Neuronal stem cell (in vitro differentiated cells): ENCODE results near the gene TUBB1.

ENCODE experiments used
- DNase-seq: peaks from one replicate; pipeline ENCODE4 v3.0.0-alpha.2; 2013; ENCODE audit warnings: low spot score
- H2AFZ ChIP-seq: one replicate; pipeline ENCODE4 v1.6.1; 2013; ENCODE audit warnings: mild to moderate bottlenecking, low read length, inconsistent platforms
- H2AK5ac ChIP-seq: 2 replicates; pipeline ENCODE4 v1.6.1; 2013; ENCODE audit warnings: low read depth, mild to moderate bottlenecking, inconsistent platforms, low read length, moderate library complexity, mixed read lengths
- H2BK120ac ChIP-seq: 2 replicates; pipeline ENCODE4 v1.6.1; 2013; ENCODE audit warnings: low read depth, mild to moderate bottlenecking, inconsistent platforms, low read length, moderate library complexity, mixed read lengths
- H2BK12ac ChIP-seq: one replicate; pipeline ENCODE4 v1.6.1; 2013; ENCODE audit warnings: low read length, inconsistent platforms
- H2BK15ac ChIP-seq: 2 replicates; pipeline ENCODE4 v1.6.1; 2013; ENCODE audit warnings: mild to moderate bottlenecking, low read length, inconsistent platforms, mixed read lengths
- H2BK5ac ChIP-seq: one replicate; pipeline ENCODE4 v1.6.1; 2013; ENCODE audit warnings: inconsistent platforms, mild to moderate bottlenecking, low read length, moderate library complexity
- H3K14ac ChIP-seq: one replicate; pipeline ENCODE4 v1.6.1; 2013; ENCODE audit warnings: low read length, inconsistent platforms
- H3K18ac ChIP-seq: 2 replicates; pipeline ENCODE4 v1.6.1; 2013; ENCODE audit warnings: low read length, inconsistent platforms
- H3K23ac ChIP-seq: 2 replicates; pipeline ENCODE4 v1.6.1; 2013; ENCODE audit warnings: low read depth, mild to moderate bottlenecking, mixed read lengths, low read length, inconsistent platforms; ENCODE audit not compliant: poor library complexity
- H3K27ac ChIP-seq: replicated peaks from 3 replicates; pipeline ENCODE4 v1.5.1; 2013; ENCODE audit warnings: low read length, inconsistent platforms
- H3K27me3 ChIP-seq, 3 experiments: 2 replicates each; pipeline ENCODE4 v1.6.1; 2013; ENCODE audit warnings: low read length in 3 of 3, mild to moderate bottlenecking in 2 of 3, inconsistent platforms in 1 of 3, low read depth in 1 of 3, mixed read lengths in 1 of 3, moderate library complexity in 1 of 3; ENCODE audit not compliant: control insufficient read depth in 3 of 3, insufficient read depth in 3 of 3
- H3K36me3 ChIP-seq, 2 donors: replicated peaks in 1 of 2; 2 replicates each; pipeline ENCODE4 v1.6.1; 2013; ENCODE audit warnings: low read length in 2 of 2; ENCODE audit not compliant: control insufficient read depth in 2 of 2, insufficient read depth in 2 of 2
- H3K4ac ChIP-seq: 2 replicates; pipeline ENCODE4 v1.6.1; 2013; ENCODE audit warnings: inconsistent platforms, mild to moderate bottlenecking, low read length, moderate library complexity
- H3K4me1 ChIP-seq, 2 donors: 1 replicate in 1 of 2; 2 replicates in 1 of 2; pipeline ENCODE4 v1.6.1; 2013; ENCODE audit warnings: low read length in 2 of 2, low read depth in 1 of 2; ENCODE audit not compliant: control insufficient read depth in 2 of 2, insufficient read depth in 1 of 2
- H3K4me2 ChIP-seq: one replicate; pipeline ENCODE4 v1.6.1; 2013; ENCODE audit warnings: mild to moderate bottlenecking, low read length, inconsistent platforms; ENCODE audit not compliant: insufficient read depth, poor library complexity, severe bottlenecking
- H3K4me3 ChIP-seq, 2 donors: 2 replicates each; pipeline ENCODE4 v1.5.1; 2013; ENCODE audit warnings: low read length in 2 of 2, mild to moderate bottlenecking in 2 of 2, inconsistent platforms in 1 of 2, moderate library complexity in 1 of 2
- H3K79me1 ChIP-seq: one replicate; pipeline ENCODE4 v1.6.1; 2013; ENCODE audit warnings: low read depth, mild to moderate bottlenecking, inconsistent platforms, low read length, moderate library complexity
- H3K9ac ChIP-seq: one replicate; pipeline ENCODE4 v1.6.1; 2013; ENCODE audit warnings: mild to moderate bottlenecking, low read depth, low read length, inconsistent platforms; ENCODE audit not compliant: poor library complexity
- H3K9me3 ChIP-seq, 2 donors: replicated peaks in 1 of 2; 2 replicates each; pipeline versions ENCODE3 to v1.6.1; 2013; ENCODE audit warnings: low read length in 2 of 2, mild to moderate bottlenecking in 2 of 2, inconsistent platforms in 1 of 2, low read depth in 1 of 2, mixed read lengths in 1 of 2, moderate library complexity in 1 of 2; ENCODE audit not compliant: control insufficient read depth in 2 of 2, insufficient read depth in 1 of 2
- H4K8ac ChIP-seq: one replicate; pipeline ENCODE4 v1.6.1; 2013; ENCODE audit warnings: low read depth, mild to moderate bottlenecking, inconsistent platforms, low read length, moderate library complexity
- H4K91ac ChIP-seq: one replicate; pipeline ENCODE4 v1.6.1; 2013; ENCODE audit warnings: low read length, low read depth, mild to moderate bottlenecking, inconsistent platforms; ENCODE audit not compliant: poor library complexity
- WGBS, 2 donors: extraction: QIAGEN DNeasy Blood & Tissue Kit; methylation state at CpG; one replicate each; pipeline ENCODE4 v1.1.7; 2013; ENCODE audit warnings: missing lambda C conversion rate in 2 of 2, mixed read lengths in 1 of 2; ENCODE audit not compliant: insufficient read length in 2 of 2, insufficient replicate concordance in 1 of 2; ENCODE audit errors: extremely low coverage in 2 of 2; 5-methylcytosine and 5-hydroxymethylcytosine counted together

TUBB1 gene

GRCh38 chr20:59024111-59024530 lies 4.9 kb downstream of the TUBB1 start:
- H3K4me1 ChIP-seq: peaks cover 0 to 35% of the 10 kb centered on the region in 2 donors
- H3K9me3 ChIP-seq: no peaks in the 10 kb centered on the region
- H2BK12ac ChIP-seq: no peak overlapping the region
- no peak overlapping the region for H3K18ac ChIP-seq
- H2AFZ ChIP-seq: no peak overlapping the region
- H3K36me3 ChIP-seq: peaks cover 24 to 67% of the 10 kb centered on the region in 2 donors
- H3K4me2 ChIP-seq: no peak overlapping the region
- no peak overlapping the region for H3K9ac ChIP-seq
- no peak overlapping the region for H4K91ac ChIP-seq
- no peak overlapping the region for H3K4ac ChIP-seq
- H2BK15ac ChIP-seq: no peak overlapping the region
- WGBS, 2 donors: no CpG with 5 or more reads among the region's 24 CpGs
- no peak overlapping the region for H3K23ac ChIP-seq
- no peak overlapping the region for H4K8ac ChIP-seq
- no peak overlapping the region for H3K14ac ChIP-seq
- H3K27ac ChIP-seq: no peak overlapping the region
- peak overlapping the region in 1 of 2 donors; percentile 6 for H3K4me3 ChIP-seq
- no peak for DNase-seq
- H3K79me1 ChIP-seq: peaks cover 3% of the 10 kb centered on the region
- H2AK5ac ChIP-seq: no peak overlapping the region
- H2BK120ac ChIP-seq: no peak overlapping the region
- H2BK5ac ChIP-seq: no peak overlapping the region
- no peaks in the 10 kb centered on the region for H3K27me3 ChIP-seq

- H2BK120ac ChIP-seq: no peak overlapping the region
- no peak overlapping the region for H3K4ac ChIP-seq
- H3K9me3 ChIP-seq: no peaks in the 10 kb centered on the region
- H2BK5ac ChIP-seq: no peak overlapping the region
- H4K8ac ChIP-seq: no peak overlapping the region
- peaks cover 0 to 44% of the 10 kb centered on the region in 2 donors for H3K4me1 ChIP-seq
- H3K27ac ChIP-seq: no peak overlapping the region
- H2AFZ ChIP-seq: no peak overlapping the region
- no peak overlapping the region for H3K9ac ChIP-seq
- no peak overlapping the region for H3K4me2 ChIP-seq
- no peak overlapping the region for H3K23ac ChIP-seq
- H2BK12ac ChIP-seq: no peak overlapping the region
- H2AK5ac ChIP-seq: no peak overlapping the region
- peaks cover 26 to 77% of the 10 kb centered on the region in 2 donors for H3K36me3 ChIP-seq
- no peak overlapping the region for H2BK15ac ChIP-seq
- peaks cover 3% of the 10 kb centered on the region for H3K79me1 ChIP-seq
- DNase-seq: no peak
- H3K18ac ChIP-seq: no peak overlapping the region
- WGBS, 2 donors: no CpG with 5 or more reads among the region's 2 CpGs
- no peak overlapping the region for H4K91ac ChIP-seq
- H3K4me3 ChIP-seq: no peak overlapping the region
- no peaks in the 10 kb centered on the region for H3K27me3 ChIP-seq
- H3K14ac ChIP-seq: no peak overlapping the region
Measured at GRCh38 chr20:59025086-59025485, 5.9 kb downstream of the TUBB1 start.

GRCh38 chr20:59025511-59025910 lies 6.3 kb downstream of the TUBB1 start:
- Histone ChIP-seq H3K14ac (no peak overlapping the region), H3K4me2 (no peak overlapping the region), H3K79me1 (peaks cover 3% of the 10 kb centered on the region), H2BK5ac (no peak overlapping the region), H2BK12ac (no peak overlapping the region), H3K9ac (no peak overlapping the region), H3K9me3 (no peaks in the 10 kb centered on the region), H3K27me3 (no peaks in the 10 kb centered on the region), H3K18ac (no peak overlapping the region), H3K36me3 (peaks cover 27 to 81% of the 10 kb centered on the region in 2 donors), H4K91ac (no peak overlapping the region), H2AK5ac (no peak overlapping the region), H2BK120ac (no peak overlapping the region), H3K27ac (no peak overlapping the region), H2AFZ (no peak overlapping the region), H3K4me3 (no peak overlapping the region), H3K4me1 (peaks cover 0 to 49% of the 10 kb centered on the region in 2 donors), H3K23ac (no peak overlapping the region), H3K4ac (no peak overlapping the region), H4K8ac (no peak overlapping the region), H2BK15ac (no peak overlapping the region)
- no peak for DNase-seq
- no CpG with 5 or more reads among the region's 4 CpGs for WGBS, 2 donors

GRCh38 chr20:59026904-59027740 lies 7.9 kb downstream of the TUBB1 start:
- Histone ChIP-seq H2BK12ac (no peak overlapping the region), H3K18ac (no peak overlapping the region), H3K36me3 (peaks cover 27 to 90% of the 10 kb centered on the region in 2 donors), H3K79me1 (peaks cover 8% of the 10 kb centered on the region), H2AK5ac (no peak overlapping the region), H3K27me3 (no peaks in the 10 kb centered on the region), H3K4me1 (peaks cover 4 to 56% of the 10 kb centered on the region in 2 donors), H3K4me3 (no peak overlapping the region), H3K4me2 (no peak overlapping the region), H3K9ac (no peak overlapping the region), H4K8ac (no peak overlapping the region), H3K27ac (no peak overlapping the region), H3K14ac (no peak overlapping the region), H3K4ac (no peak overlapping the region), H3K9me3 (no peaks in the 10 kb centered on the region), H2BK5ac (no peak overlapping the region), H2AFZ (no peak overlapping the region), H3K23ac (no peak overlapping the region), H4K91ac (no peak overlapping the region), H2BK120ac (no peak overlapping the region), H2BK15ac (no peak overlapping the region)
- DNase-seq: no peak
- WGBS, 2 donors: no CpG with 5 or more reads among the region's 5 CpGs
